HepG2 (cell line): Measurements from ENCODE around the gene SLX4. TPM values are rescaled to one million over a fixed set of nuclear protein-coding genes. Genes with fewer than 3 reads are reported as not detected.

ENCODE experiments used
- CREM ChIP-seq, 2 experiments: sonication (generic) in 1 of 2; formaldehyde crosslinking in 1 of 2; IDR thresholded peaks; 2 replicates each; pipeline versions ENCODE4 v1.4.0 to v1.6.1; 2016 to 2020; ENCODE audit warnings: antibody characterized with exemption in 1 of 2, mild to moderate bottlenecking in 1 of 2, missing genetic modification reagents in 1 of 2
- GATA4 ChIP-seq: sonication (generic); IDR thresholded peaks from 2 replicates; pipeline ENCODE4 v1.6.1; 2016; ENCODE audit warnings: antibody characterized with exemption, low read depth, borderline replicate concordance
- MXI1 ChIP-seq: IDR thresholded peaks from 3 replicates; pipeline ENCODE4 v1.6.1; 2012; ENCODE audit warnings: low read depth, low read length, inconsistent platforms, borderline replicate concordance
- ZBTB38 ChIP-seq: sonication (generic); formaldehyde crosslinking; IDR thresholded peaks from 2 replicates; pipeline ENCODE4 v1.5.1; 2020; ENCODE audit warnings: mild to moderate bottlenecking, missing genetic modification reagents
- ZNF329 ChIP-seq: sonication (generic); formaldehyde crosslinking; IDR thresholded peaks from 2 replicates; pipeline ENCODE4 v1.9.0; 2021; ENCODE audit warnings: low read depth, mild to moderate bottlenecking, missing genetic modification reagents
- polyA plus RNA-seq, 8 experiments: library from polyadenylated mRNA; depleted of rRNA in 3 of 8; stranded (reverse) in 7 of 8; unstranded in 1 of 8; fragments of >200 nt; fragmentation: Illumina TruSeq in 4 of 8; extraction: Trizol in 4 of 8; gene quantifications; 2 replicates each; pipeline versions ENCODE4 v1.2.1 to v1.2.3, GENCODE V29; 2011 to 2016; ENCODE audit warnings: low read depth in 4 of 8, missing spikeins in 1 of 8, mixed read lengths in 1 of 8; ENCODE audit not compliant: insufficient read depth in 1 of 8
- total RNA-seq, 5 experiments: library from RNA; depleted of rRNA; stranded (reverse); fragments of >200 nt; fragmentation: Illumina TruSeq; extraction: Trizol; gene quantifications; 2 replicates each; pipeline ENCODE4 v1.2.3, GENCODE V29; 2016; ENCODE audit warnings: low read depth in 1 of 5
- TF ChIP-seq, protein P1 (sequence below): sonication (generic); formaldehyde crosslinking; IDR thresholded peaks from 2 replicates; pipeline ENCODE4 v1.9.0; 2021; ENCODE audit warnings: missing genetic modification reagents, mild to moderate bottlenecking, borderline replicate concordance
- TF ChIP-seq, protein P2 (sequence below): sonication (generic); formaldehyde crosslinking; IDR thresholded peaks from 2 replicates; pipeline ENCODE4 v1.8.0; 2022; ENCODE audit warnings: mild to moderate bottlenecking, missing genetic modification reagents
- TF ChIP-seq, protein P3 (sequence below), 2 experiments: fragments of 450-650 bp in 1 of 2; sonication (generic) in 1 of 2; formaldehyde crosslinking in 1 of 2; IDR thresholded peaks; 2 replicates each; pipeline versions ENCODE4 v1.6.1 to v1.8.0; 2016 to 2022; ENCODE audit warnings: antibody characterized with exemption in 1 of 2, mild to moderate bottlenecking in 1 of 2, missing genetic modification reagents in 1 of 2

Gene SLX4
- total and polyA plus RNA-seq, 2 of the 13 experiments (the other 11 are each of a cell fraction or from before 2014, with no cell fraction given) = 1.1 to 3.6 TPM

DNA sequence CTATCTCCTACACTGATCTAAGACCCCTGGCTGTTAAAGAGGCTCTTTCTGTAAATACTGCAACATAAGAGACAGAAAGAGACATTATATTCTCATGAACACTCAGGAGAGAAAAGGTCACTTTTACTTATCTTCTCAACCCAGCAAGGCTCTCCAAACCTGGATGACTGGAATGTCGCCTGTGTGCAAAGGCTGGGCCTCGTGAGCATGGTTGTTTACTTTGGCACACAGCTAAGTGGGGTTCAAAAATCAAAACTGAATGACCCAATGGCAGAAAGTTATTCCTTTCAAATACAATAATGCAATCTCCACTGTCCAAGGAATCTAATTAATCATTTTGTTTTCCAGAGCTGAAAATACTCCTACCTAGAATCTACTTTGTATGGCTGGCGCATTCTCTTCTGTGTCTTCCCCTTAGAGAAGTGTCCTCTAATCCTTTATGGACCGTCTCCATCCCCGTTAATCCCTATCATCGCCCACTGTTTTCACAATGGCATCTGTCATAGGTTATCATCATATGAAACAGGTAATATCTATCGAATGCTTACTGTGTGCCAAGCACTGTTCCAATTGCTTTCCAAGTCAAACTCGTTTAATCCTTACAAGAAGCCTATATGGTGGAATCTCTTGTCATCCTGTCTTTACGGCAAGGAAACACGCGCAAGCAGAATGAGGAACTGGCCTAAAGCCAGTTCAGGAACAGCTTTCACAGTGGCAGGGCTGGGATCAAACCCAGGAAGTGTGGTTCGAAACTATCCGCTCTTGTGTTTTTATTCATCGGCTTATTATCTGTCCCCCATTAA lies 1.3 kb downstream of the SLX4 start (continued):
- no peak for TF ChIP-seq ZNF329 (CRISPR knock-in tag)
- TF ChIP-seq, protein P1, sequence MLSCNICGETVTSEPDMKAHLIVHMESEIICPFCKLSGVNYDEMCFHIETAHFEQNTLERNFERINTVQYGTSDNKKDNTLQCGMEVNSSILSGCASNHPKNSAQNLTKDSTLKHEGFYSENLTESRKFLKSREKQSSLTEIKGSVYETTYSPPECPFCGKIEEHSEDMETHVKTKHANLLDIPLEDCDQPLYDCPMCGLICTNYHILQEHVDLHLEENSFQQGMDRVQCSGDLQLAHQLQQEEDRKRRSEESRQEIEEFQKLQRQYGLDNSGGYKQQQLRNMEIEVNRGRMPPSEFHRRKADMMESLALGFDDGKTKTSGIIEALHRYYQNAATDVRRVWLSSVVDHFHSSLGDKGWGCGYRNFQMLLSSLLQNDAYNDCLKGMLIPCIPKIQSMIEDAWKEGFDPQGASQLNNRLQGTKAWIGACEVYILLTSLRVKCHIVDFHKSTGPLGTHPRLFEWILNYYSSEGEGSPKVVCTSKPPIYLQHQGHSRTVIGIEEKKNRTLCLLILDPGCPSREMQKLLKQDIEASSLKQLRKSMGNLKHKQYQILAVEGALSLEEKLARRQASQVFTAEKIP = no peak
- TF ChIP-seq MXI1 = no peak; the same call in 2 of the 3 replicates
- TF ChIP-seq GATA4 = no peak
- TF ChIP-seq CREM (IDR thresholded peaks at IDR 0.05) = no peak
- no peak for TF ChIP-seq CREM (CRISPR knock-in tag; IDR thresholded peaks at IDR 0.05)
- TF ChIP-seq, protein P2, sequence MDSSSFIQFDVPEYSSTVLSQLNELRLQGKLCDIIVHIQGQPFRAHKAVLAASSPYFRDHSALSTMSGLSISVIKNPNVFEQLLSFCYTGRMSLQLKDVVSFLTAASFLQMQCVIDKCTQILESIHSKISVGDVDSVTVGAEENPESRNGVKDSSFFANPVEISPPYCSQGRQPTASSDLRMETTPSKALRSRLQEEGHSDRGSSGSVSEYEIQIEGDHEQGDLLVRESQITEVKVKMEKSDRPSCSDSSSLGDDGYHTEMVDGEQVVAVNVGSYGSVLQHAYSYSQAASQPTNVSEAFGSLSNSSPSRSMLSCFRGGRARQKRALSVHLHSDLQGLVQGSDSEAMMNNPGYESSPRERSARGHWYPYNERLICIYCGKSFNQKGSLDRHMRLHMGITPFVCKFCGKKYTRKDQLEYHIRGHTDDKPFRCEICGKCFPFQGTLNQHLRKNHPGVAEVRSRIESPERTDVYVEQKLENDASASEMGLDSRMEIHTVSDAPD (CRISPR knock-in tag) = no peak
- no peak for TF ChIP-seq ZBTB38
- TF ChIP-seq, protein P3, sequence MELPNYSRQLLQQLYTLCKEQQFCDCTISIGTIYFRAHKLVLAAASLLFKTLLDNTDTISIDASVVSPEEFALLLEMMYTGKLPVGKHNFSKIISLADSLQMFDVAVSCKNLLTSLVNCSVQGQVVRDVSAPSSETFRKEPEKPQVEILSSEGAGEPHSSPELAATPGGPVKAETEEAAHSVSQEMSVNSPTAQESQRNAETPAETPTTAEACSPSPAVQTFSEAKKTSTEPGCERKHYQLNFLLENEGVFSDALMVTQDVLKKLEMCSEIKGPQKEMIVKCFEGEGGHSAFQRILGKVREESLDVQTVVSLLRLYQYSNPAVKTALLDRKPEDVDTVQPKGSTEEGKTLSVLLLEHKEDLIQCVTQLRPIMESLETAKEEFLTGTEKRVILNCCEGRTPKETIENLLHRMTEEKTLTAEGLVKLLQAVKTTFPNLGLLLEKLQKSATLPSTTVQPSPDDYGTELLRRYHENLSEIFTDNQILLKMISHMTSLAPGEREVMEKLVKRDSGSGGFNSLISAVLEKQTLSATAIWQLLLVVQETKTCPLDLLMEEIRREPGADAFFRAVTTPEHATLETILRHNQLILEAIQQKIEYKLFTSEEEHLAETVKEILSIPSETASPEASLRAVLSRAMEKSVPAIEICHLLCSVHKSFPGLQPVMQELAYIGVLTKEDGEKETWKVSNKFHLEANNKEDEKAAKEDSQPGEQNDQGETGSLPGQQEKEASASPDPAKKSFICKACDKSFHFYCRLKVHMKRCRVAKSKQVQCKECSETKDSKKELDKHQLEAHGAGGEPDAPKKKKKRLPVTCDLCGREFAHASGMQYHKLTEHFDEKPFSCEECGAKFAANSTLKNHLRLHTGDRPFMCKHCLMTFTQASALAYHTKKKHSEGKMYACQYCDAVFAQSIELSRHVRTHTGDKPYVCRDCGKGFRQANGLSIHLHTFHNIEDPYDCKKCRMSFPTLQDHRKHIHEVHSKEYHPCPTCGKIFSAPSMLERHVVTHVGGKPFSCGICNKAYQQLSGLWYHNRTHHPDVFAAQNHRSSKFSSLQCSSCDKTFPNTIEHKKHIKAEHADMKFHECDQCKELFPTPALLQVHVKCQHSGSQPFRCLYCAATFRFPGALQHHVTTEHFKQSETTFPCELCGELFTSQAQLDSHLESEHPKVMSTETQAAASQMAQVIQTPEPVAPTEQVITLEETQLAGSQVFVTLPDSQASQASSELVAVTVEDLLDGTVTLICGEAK (IDR thresholded peaks at IDR 0.05) = no peak
- TF ChIP-seq, protein P3 (CRISPR knock-in tag; IDR thresholded peaks at IDR 0.05) = no peak
